Measurements from ENCODE around the gene NUDT17. TPM values are rescaled to one million over a fixed set of nuclear protein-coding genes. Genes with fewer than 3 reads are reported as not detected.

Gene NUDT17, protein sequence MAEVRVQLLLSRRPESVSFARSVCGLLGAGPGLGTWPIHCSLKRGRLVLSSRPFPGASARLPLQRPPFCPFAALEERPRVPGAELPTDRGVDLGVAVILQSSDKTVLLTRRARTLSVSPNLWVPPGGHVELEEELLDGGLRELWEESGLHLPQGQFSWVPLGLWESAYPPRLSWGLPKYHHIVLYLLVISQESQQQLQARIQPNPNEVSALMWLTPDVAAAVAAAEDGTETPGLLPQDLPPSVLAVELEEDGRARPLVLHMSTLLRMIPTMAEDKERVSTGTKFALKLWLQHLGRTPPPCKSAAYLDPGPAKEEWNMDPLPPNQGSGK
- 0.12 and 1.3 TPM in 2 replicates for total RNA-seq

DNA sequence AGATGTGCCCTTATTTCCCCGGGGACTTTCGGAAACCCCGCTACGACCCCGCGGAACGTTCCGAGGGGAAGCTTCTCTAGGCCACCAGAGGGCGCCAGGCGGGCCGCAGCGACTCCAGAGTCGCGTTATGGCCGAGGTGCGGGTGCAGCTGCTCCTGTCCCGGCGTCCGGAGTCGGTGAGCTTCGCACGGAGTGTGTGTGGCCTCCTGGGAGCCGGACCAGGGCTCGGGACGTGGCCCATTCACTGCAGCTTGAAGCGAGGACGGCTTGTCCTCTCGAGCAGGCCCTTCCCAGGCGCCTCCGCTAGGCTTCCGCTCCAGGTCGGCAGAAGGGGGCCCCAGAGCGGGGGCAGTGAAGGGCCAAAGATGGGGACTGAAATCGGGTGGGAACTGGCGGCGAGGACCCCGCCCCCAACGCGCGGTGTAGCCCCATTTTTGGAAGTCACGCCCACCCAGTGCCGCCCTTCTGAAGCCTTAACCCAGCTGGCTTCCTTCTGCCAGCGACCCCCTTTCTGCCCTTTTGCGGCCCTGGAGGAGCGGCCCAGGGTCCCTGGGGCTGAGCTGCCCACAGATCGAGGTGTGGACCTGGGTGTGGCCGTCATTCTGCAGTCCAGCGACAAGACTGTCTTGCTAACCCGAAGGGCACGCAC is at the start of gene NUDT17:
Gene NUDT17, plus strand, starts transcription at position 117 of the 648 bp plus-strand sequence. Its CDS starts 11 bp downstream, at position 128.

DNA sequence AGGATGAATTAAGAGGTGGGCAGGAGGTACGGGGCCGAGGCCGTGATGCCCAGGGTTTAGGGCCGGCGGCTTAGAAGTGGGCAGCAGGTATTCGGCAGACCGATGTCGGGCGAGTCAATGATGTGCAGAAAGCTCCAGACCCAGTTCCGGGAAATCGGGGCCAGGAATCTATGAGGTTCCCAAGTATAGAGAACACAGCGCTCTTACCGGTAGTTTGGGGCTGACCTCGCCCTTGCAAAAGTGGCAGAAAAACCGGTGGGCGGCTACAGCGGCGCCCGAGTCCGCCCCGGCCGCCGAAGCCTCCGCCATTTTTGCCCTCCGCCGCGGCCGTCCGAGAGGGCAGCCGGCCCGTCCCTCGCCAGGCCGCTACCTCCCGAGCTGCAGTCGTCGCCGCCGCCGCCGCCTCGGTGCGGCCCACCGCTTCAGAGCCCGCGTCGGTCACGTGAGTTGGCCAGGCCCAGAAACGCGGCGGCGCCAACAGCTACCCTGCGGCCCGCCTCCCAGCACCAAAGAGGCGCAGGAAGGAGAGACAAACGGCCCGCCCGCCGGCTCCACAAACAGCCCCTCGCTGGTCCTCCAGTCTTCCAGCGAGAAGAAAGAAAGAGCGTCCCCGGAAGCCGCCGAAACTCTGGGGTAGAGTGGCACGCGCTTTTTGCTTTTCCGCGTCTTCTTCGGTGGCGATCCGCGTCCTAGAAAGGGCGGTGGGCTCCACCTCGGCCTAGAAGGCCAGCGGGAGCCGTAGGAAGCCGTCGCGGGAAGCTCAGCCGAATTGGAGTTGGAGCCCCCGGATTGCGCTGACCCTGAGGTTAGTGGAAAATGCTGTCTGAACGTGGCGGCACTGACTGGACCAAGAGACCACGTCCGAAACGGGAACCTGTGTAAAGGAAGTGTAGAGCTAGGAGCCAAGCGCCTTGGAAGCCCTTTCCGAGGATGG is 21.6 kb upstream of the NUDT17 start, which contains the start of the genes POLR3C and RNF115:
Gene POLR3C, plus strand, starts transcription at position 636 of the 934 bp plus-strand sequence. CDS start 1,577 bp downstream, outside the sequence.
Gene RNF115, minus strand, starts transcription at position 531 of the 934 bp plus-strand sequence. Its CDS starts 222 bp downstream, at position 309.

DNA sequence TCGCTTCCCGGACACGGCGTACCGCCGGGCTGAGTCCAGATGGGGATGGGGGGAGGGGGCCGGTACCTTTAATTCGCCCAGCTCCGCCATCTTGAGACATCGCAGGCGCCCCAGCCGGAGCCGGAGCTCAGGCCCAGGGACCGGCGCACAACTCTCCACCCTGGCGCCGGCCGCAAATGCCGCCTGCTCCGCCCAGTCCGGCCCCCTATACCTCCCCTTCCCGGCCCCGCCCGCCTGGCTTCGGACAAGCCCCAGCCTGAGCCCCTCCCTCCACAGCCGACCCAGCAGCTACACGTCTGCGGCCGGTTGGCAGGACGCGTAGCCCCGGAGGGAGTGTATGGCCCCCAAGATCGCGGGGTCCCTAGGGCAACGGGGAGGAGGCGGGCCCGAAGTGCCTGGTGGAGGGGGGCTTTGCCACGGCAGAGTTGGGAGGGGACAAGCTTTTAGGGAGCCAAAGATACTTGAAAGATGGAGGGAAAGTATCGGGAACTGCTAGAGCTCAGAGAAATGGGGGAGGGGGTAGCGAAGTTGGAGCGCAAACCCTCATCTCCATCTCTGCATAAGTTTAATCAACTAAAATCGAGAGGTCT is 13.6 kb downstream of the NUDT17 start, which contains the start of gene PIAS3:
Gene PIAS3, minus strand, starts transcription at position 181 of the 590 bp plus-strand sequence. Its CDS starts 91 bp downstream, at position 90.

DNA sequence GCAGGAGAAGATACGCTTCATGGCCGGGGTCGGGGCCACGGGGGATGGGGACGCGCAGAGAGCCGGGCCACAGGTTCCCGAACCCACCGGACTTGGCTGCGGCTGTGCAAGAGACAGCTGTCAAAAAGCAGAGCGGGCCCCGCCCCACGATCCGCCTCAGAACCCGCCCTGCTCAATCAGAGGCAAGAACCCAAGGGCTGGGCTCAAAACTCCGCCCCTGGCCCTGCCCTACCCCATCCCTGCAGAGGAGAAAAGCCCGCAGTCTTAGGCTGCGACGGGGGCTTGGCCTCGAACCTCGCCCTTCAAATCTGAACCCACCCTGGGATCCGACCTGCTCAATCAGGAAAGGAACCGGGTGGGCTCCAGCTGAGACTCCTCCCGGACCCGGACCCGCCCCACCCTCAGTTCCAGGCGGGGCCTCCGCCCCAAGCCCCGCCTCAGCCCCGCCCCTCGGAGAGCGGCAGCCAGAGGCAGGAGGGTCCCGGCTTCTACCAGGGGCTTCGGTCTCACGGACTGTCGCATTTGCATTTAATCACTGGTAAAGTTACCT is 40.4 kb downstream of the NUDT17 start, which contains the start of gene ANKRD35:
Gene ANKRD35, minus strand, starts transcription at position 129 of the 550 bp plus-strand sequence. Its CDS starts 108 bp downstream, at position 21.

Other genes starting within 250 kb of the NUDT17 start
- gene GPR89A, start 237.6 kb upstream of the NUDT17 start, total RNA-seq: 18.6 and 23.4 TPM in 2 replicates
- not detected in 2 replicates for gene PDZK1, start 138.3 kb upstream of the NUDT17 start, total RNA-seq
- not detected in 2 replicates for gene CD160, start 126.1 kb upstream of the NUDT17 start, total RNA-seq
- gene RNF115, start 21.5 kb upstream of the NUDT17 start, total RNA-seq: 6.3 and 8.3 TPM in 2 replicates
- 27.4 and 30.6 TPM in 2 replicates for gene POLR3C, start 21.4 kb upstream of the NUDT17 start, total RNA-seq
- 23.6 and 30.9 TPM in 2 replicates for gene PIAS3, start 13.5 kb downstream of the NUDT17 start, total RNA-seq
- 0.47 and 4.1 TPM in 2 replicates for gene ANKRD35, start 40.2 kb downstream of the NUDT17 start, total RNA-seq
- gene ITGA10, start 64.4 kb downstream of the NUDT17 start, total RNA-seq: 6.8 and 15.2 TPM in 2 replicates
- 18.6 and 22.4 TPM in 2 replicates for gene PEX11B, start 73.1 kb downstream of the NUDT17 start, total RNA-seq
- gene RBM8A, start 81.9 kb downstream of the NUDT17 start, total RNA-seq: 59.6 and 92.0 TPM in 2 replicates
- gene LIX1L, start 112.4 kb downstream of the NUDT17 start, total RNA-seq: 35.9 and 37.1 TPM in 2 replicates
- 0.85 and 1.6 TPM in 2 replicates for gene ANKRD34A, start 118.9 kb downstream of the NUDT17 start, total RNA-seq
- gene POLR3GL, start 119.1 kb downstream of the NUDT17 start, total RNA-seq: 19.5 and 19.7 TPM in 2 replicates
- gene TXNIP, start 150.9 kb downstream of the NUDT17 start, total RNA-seq: 303 and 594 TPM in 2 replicates
- gene HJV, start 176.1 kb downstream of the NUDT17 start, total RNA-seq: 0.17 TPM in 1 of 2 replicates, not detected in the other

All from pericardium fibroblast (primary cell).